Choroid plexus epithelial cell (primary cell): ENCODE data around the gene ITPR1.

ENCODE experiments used
- DNase-seq: peaks from one replicate; pipeline ENCODE4 v3.0.0-alpha.2; 2010; ENCODE audit warnings: low read depth
- H3K4me3 ChIP-seq: 2 replicates; pipeline ENCODE4 v1.5.1; 2011; ENCODE audit warnings: low read depth, mild to moderate bottlenecking, control low read depth, low read length, moderate library complexity
- CTCF ChIP-seq: conservative IDR thresholded peaks from 2 replicates; pipeline ENCODE4 v1.5.1; 2011; ENCODE audit warnings: low read depth, mild to moderate bottlenecking, control low read depth, inconsistent platforms, low read length, moderate library complexity

ITPR1 gene

DNA sequence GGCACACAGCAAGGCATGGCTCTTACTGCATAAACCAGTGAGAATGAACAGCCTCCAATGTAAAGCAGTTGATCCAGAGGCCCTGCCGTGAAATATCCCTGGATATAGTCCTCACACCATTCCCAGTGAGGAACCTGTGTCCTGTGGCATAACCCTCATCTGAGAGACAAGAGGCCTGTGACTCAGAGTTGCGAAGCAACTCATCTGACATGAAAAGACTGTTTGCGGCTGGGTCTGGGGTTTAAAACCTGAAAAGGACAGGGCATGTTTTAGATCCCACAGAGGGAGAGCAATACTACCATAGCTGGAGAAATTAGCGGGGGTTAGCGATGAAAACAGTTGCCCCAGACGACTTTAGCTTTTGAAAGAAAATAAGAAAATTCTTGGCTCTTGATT lies 320.8 kb downstream of the ITPR1 start:
- no peak for TF ChIP-seq CTCF
- no peak for DNase-seq
- no peak overlapping the region for H3K4me3 ChIP-seq

GRCh38 chr3:4814305-4814903 lies 321.3 kb downstream of the ITPR1 start:
- H3K4me3 ChIP-seq = no peak overlapping the region
- TF ChIP-seq CTCF = no peak
- peak; percentile 12 for DNase-seq

GRCh38 chr3:4814904-4815574 lies 321.9 kb downstream of the ITPR1 start:
- DNase-seq = no peak
- TF ChIP-seq CTCF = no peak
- H3K4me3 ChIP-seq = no peak overlapping the region

DNA sequence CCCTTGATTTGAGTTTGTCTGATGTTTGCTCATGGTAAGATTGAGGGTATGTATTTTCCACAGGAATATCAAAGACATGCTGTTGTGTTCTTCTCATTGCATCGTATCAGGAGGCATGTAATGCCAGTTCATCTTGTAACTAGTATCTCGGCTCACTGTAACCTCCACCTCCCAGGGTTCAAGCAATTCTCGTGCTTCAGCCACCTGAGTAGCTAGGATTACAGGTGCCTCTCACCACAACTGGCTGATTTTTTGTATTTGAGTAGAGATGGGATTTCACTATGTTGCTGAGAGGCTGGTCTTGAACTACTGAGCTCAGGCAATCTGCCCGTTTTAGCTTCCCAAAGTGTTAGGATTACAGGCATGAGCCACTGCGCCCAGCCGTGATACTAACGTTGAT lies 323.2 kb downstream of the ITPR1 start:
- no peak overlapping the region for H3K4me3 ChIP-seq
- no peak for TF ChIP-seq CTCF

GRCh38 chr3:4816718-4817117 lies 323.6 kb downstream of the ITPR1 start:
- no peak overlapping the region for H3K4me3 ChIP-seq
- no peak for TF ChIP-seq CTCF
- no peak for DNase-seq

More for the DNA sequence above, 323.2 kb downstream of the ITPR1 start:
- no peak for DNase-seq

- no peak for DNase-seq
- TF ChIP-seq CTCF = no peak
Measured at GRCh38 chr3:4817128-4817527, 324.0 kb downstream of the ITPR1 start.

GRCh38 chr3:4818164-4818563 lies 325.0 kb downstream of the ITPR1 start:
- TF ChIP-seq CTCF = no peak
- H3K4me3 ChIP-seq = no peak overlapping the region
- DNase-seq = no peak

More at GRCh38 chr3:4817128-4817527, 324.0 kb downstream of the ITPR1 start:
- no peak overlapping the region for H3K4me3 ChIP-seq
